BE2C (cell line): Measurements from ENCODE around the gene WDSUB1.

ENCODE experiments used
- DNase-seq: peaks from one replicate; pipeline ENCODE4 v3.0.0-alpha.2; 2020
- H3K27me3 ChIP-seq: fragments of 250-450 bp; sonication (Bioruptor Pico); 2 replicates; pipeline ENCODE4 v1.5.1; 2020; ENCODE audit warnings: mild to moderate bottlenecking
- H3K36me3 ChIP-seq: fragments of 250-450 bp; sonication (Bioruptor Pico); 2 replicates; pipeline ENCODE4 v1.5.1; 2020; ENCODE audit warnings: mild to moderate bottlenecking
- H3K4me1 ChIP-seq: fragments of 250-450 bp; sonication (Bioruptor Pico); 2 replicates; pipeline ENCODE4 v1.5.1; 2020
- H3K4me3 ChIP-seq: 2 replicates; pipeline ENCODE4 v1.5.1; 2011; ENCODE audit warnings: low read depth, low read length
- H3K9me3 ChIP-seq: fragments of 250-450 bp; sonication (Bioruptor Pico); 2 replicates; pipeline ENCODE4 v1.5.1; 2020
- TF ChIP-seq, protein P1 (sequence below): IDR thresholded peaks from 2 replicates; pipeline ENCODE4 v1.5.1; 2012; ENCODE audit warnings: mild to moderate bottlenecking, low read depth, low read length

WDSUB1 gene

DNA sequence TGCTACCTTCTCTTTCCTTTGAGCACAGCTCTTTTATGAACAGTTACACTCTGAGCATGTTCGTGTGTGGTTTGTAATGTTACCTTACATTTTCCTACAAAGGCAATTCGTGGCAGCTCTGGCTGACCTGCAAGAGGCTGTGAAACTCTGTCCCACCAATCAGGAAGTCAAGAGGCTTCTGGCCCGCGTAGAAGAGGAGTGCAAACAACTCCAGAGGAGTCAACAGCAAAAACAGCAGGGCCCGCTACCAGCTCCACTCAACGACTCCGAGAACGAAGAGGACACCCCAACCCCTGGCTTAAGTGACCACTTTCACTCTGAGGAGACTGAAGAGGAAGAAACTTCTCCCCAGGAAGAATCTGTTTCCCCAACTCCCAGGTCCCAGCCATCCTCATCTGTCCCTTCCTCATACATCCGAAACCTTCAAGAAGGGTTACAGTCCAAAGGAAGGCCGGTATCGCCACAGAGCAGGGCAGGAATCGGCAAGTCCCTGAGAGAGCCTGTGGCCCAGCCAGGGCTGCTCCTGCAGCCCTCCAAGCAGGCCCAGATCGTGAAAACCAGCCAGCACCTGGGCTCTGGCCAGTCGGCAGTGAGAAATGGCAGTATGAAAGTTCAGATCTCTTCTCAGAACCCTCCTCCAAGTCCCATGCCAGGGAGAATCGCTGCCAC, 56.9 kb downstream of the WDSUB1 start:
- no peaks in the 10 kb centered on the region for H3K4me1 ChIP-seq
- DNase-seq = no peak
- no peaks in the 10 kb centered on the region for H3K9me3 ChIP-seq
- H3K4me3 ChIP-seq = no peak overlapping the region
- H3K27me3 ChIP-seq = no peaks in the 10 kb centered on the region
- no peaks in the 10 kb centered on the region; the same call in 1 of the 2 replicates for H3K36me3 ChIP-seq
- TF ChIP-seq, protein P1, sequence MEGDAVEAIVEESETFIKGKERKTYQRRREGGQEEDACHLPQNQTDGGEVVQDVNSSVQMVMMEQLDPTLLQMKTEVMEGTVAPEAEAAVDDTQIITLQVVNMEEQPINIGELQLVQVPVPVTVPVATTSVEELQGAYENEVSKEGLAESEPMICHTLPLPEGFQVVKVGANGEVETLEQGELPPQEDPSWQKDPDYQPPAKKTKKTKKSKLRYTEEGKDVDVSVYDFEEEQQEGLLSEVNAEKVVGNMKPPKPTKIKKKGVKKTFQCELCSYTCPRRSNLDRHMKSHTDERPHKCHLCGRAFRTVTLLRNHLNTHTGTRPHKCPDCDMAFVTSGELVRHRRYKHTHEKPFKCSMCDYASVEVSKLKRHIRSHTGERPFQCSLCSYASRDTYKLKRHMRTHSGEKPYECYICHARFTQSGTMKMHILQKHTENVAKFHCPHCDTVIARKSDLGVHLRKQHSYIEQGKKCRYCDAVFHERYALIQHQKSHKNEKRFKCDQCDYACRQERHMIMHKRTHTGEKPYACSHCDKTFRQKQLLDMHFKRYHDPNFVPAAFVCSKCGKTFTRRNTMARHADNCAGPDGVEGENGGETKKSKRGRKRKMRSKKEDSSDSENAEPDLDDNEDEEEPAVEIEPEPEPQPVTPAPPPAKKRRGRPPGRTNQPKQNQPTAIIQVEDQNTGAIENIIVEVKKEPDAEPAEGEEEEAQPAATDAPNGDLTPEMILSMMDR = no peak

DNA sequence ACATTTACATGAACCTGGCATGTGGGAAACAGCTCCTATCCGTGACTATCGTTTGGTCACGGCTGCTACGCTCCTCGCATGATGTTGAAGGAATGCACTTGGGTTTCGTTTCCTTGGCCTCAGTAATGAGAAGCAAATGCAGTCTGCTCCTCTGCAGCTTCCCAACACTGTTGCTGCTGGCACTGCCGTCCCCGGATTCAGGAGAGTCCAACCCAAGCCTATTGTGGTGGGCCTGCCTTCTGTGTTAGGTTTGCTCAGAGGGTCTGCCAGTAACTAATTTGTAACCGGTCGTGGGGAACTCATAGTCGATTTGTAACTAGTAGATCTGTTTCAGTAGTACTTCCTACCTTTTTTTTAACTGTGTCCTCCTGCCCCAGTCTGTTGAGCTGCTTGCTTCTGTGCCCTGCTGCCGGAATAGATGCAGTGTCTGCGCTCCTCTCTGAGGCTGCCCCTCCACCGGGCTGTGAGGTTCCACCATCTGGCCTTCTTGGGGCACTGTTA, 58.4 kb downstream of the WDSUB1 start:
- Histone ChIP-seq H3K36me3 (no peaks in the 10 kb centered on the region; the same call in 1 of the 2 replicates), H3K4me3 (no peak overlapping the region)
- DNase-seq = no peak

DNA sequence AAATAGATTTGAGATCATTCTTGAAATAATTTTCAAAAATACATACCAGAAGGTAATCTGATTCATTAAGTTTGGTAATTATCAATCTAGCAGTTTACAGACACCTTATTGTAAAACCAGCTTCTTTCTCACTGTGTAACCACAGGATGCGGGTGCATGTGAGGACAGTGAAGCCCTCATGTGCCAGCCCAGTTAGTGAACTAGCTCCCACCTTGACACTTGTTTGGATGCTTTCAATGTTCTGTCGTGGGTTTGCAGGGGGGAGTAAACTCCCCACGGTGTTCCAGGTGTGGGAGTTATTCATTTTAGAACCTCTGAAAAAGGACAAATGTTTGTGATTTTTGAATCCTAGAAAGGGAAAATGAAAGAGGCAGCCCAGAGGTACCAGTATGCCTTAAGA, 59.0 kb downstream of the WDSUB1 start:
- TF ChIP-seq, protein P1 = no peak
- H3K4me3 ChIP-seq = no peak overlapping the region
- no peaks in the 10 kb centered on the region for H3K4me1 ChIP-seq
- no peak for DNase-seq
- H3K36me3 ChIP-seq = no peaks in the 10 kb centered on the region; the same call in 1 of the 2 replicates
- H3K27me3 ChIP-seq = no peaks in the 10 kb centered on the region
- H3K9me3 ChIP-seq = no peaks in the 10 kb centered on the region

More for the DNA sequence above, 58.4 kb downstream of the WDSUB1 start:
- H3K27me3 ChIP-seq = no peaks in the 10 kb centered on the region
- no peaks in the 10 kb centered on the region for H3K9me3 ChIP-seq
- no peaks in the 10 kb centered on the region for H3K4me1 ChIP-seq
- TF ChIP-seq, protein P1 = no peak

DNA sequence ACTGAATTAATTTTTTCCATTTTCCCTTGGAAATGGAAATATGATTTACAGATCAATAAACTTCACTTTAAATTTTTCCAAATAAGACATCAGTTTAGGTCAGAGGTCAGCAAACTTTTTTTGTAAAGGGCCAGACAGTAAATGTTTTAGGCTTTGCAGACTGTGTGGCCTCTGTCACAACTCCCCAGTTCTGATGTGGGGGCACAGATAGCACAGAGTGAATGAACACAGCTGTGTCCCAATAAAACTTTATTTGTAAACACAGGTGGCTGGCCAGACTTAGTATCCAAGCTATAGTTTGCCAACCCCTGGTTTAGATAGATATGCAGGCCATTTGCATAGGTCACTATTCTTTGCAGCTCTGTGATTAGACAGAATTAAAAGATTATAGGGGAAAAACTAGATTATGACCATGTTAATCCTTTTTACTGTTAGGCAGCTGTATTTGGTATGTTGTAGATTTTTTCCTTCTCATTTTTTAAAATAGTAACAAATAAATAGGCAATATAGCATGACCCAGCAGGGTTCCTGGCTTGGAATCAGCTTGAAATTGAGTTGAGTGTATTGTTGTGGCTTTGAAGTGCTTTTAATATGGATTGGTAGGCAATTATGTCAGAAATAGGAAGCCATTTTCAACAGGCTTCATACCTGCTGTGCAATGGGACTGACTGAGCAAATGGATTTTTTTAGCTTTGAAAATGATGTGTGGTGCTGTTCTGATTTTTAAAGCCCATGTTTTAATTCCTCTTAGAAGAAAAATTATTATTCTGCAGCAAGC, 59.7 kb downstream of the WDSUB1 start:
- Histone ChIP-seq H3K27me3 (no peaks in the 10 kb centered on the region), H3K36me3 (no peaks in the 10 kb centered on the region; the same call in 1 of the 2 replicates), H3K9me3 (no peaks in the 10 kb centered on the region), H3K4me3 (no peak overlapping the region), H3K4me1 (no peaks in the 10 kb centered on the region)
- DNase-seq = no peak
- TF ChIP-seq, protein P1 = no peak

DNA sequence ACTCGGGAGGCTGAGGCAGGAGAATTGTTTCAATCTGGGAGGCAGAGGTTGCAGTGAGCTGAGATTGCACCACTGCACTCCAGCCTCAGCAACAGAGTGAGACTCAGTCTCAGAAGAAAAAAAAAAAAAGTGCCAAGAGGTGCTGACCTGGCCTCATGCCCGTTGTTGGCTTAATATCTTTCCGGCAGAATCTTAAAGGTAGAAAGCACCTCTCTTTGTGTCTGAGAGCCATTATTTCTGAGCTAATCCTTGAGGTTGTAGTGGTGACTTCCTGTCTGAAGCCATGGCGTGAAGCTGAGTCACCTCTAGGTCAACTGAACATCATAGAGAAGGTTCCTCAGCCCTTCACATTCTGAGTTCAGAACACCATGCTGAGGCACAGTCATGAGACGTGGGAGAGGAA, 60.4 kb downstream of the WDSUB1 start:
- no peaks in the 10 kb centered on the region for H3K4me1 ChIP-seq
- TF ChIP-seq, protein P1 = no peak
- no peaks in the 10 kb centered on the region; the same call in 1 of the 2 replicates for H3K36me3 ChIP-seq
- DNase-seq = no peak
- no peaks in the 10 kb centered on the region for H3K27me3 ChIP-seq
- no peaks in the 10 kb centered on the region for H3K9me3 ChIP-seq
- no peak overlapping the region for H3K4me3 ChIP-seq
